Suprapubic skin (tissue), 4 donors: ENCODE measurements around the gene SUFU. TPM values are rescaled to one million over a fixed set of nuclear protein-coding genes. Genes with fewer than 3 reads are reported as not detected.

Source experiments
- DNase-seq, 2 donors: peaks; one replicate each; pipeline ENCODE4 v3.0.0-alpha.2; 2019; ENCODE audit warnings: low spot score in 2 of 2
- H3K27ac ChIP-seq: fragments of 200-600 bp; sonication (generic); one replicate; pipeline ENCODE4 v1.5.1; 2019
- H3K27me3 ChIP-seq: fragments of 200-600 bp; sonication (generic); one replicate; pipeline ENCODE4 v1.5.1; 2019
- H3K36me3 ChIP-seq: fragments of 200-600 bp; sonication (generic); one replicate; pipeline ENCODE4 v1.5.1; 2019
- H3K4me1 ChIP-seq: fragments of 200-600 bp; sonication (generic); one replicate; pipeline ENCODE4 v1.5.1; 2019
- H3K4me3 ChIP-seq: fragments of 200-600 bp; sonication (generic); one replicate; pipeline ENCODE4 v1.5.1; 2019; ENCODE audit warnings: mild to moderate bottlenecking
- H3K9me3 ChIP-seq: fragments of 200-600 bp; sonication (generic); one replicate; pipeline ENCODE4 v1.5.1; 2019
- CTCF ChIP-seq, 2 donors: fragments of 200-600 bp in 1 of 2; fragments of 450-650 bp in 1 of 2; sonication (generic) in 1 of 2; IDR thresholded peaks; one replicate each; pipeline ENCODE4 v1.5.1; 2016 to 2019; ENCODE audit warnings: antibody characterized with exemption in 2 of 2, mild to moderate bottlenecking in 1 of 2, moderate library complexity in 1 of 2
- EP300 ChIP-seq: sonication (generic); formaldehyde crosslinking; IDR thresholded peaks from one replicate; pipeline ENCODE4 v1.6.1; 2017; ENCODE audit warnings: antibody characterized with exemption
- POLR2A ChIP-seq, 2 donors: fragments of 450-650 bp; IDR thresholded peaks; one replicate each; pipeline ENCODE4 v1.6.1; 2017; ENCODE audit warnings: antibody characterized with exemption in 2 of 2, mild to moderate bottlenecking in 2 of 2, moderate library complexity in 2 of 2
- POLR2AphosphoS5 ChIP-seq, 3 donors: sonication (generic); formaldehyde crosslinking; IDR thresholded peaks; one replicate each; pipeline ENCODE4 v1.6.1; 2017; ENCODE audit warnings: antibody characterized with exemption in 3 of 3
- WGBS: methylation state at CpG from one replicate; pipeline ENCODE4 v1.1.5; 2018; 5-methylcytosine and 5-hydroxymethylcytosine counted together
- total RNA-seq, 4 donors: library from RNA; depleted of rRNA; stranded (reverse); fragments of >200 nt; gene quantifications; one replicate each; pipeline ENCODE4 v1.1.0, GENCODE V29; 2016

The SUFU gene
- total RNA-seq, 4 donors from 2014 or later: 15.3 to 22.7 (median 18.9) TPM

- no peaks in the 10 kb centered on the region for H3K27me3 ChIP-seq
- H3K4me1 ChIP-seq: peaks cover 57% of the 10 kb centered on the region
- H3K4me3 ChIP-seq: no peak overlapping the region
- H3K9me3 ChIP-seq: no peaks in the 10 kb centered on the region
- peak overlapping the region; percentile 42 for H3K27ac ChIP-seq
- WGBS: 76% methylated on average over 5 of the region's 7 CpGs
- DNase-seq: no peak
- TF ChIP-seq EP300 (no peak), CTCF (IDR thresholded peaks at IDR 0.05) (no peak), POLR2AphosphoS5 (IDR thresholded peaks at IDR 0.05) (no peak), POLR2A (IDR thresholded peaks at IDR 0.05) (no peak)
- peaks cover 36% of the 10 kb centered on the region for H3K36me3 ChIP-seq
Measured at GRCh38 chr10:102615361-102615760, 111.6 kb downstream of the SUFU start.

GRCh38 chr10:102616066-102616770, 112.4 kb downstream of the SUFU start:
- peak overlapping the region; percentile 42 for H3K27ac ChIP-seq
- H3K36me3 ChIP-seq: peaks cover 36% of the 10 kb centered on the region
- TF ChIP-seq POLR2AphosphoS5 (IDR thresholded peaks at IDR 0.05) (no peak), CTCF (IDR thresholded peaks at IDR 0.05) (no peak), POLR2A (IDR thresholded peaks at IDR 0.05) (no peak), EP300 (no peak)
- H3K4me1 ChIP-seq: peaks cover 64% of the 10 kb centered on the region
- no peak overlapping the region for H3K4me3 ChIP-seq
- H3K27me3 ChIP-seq: no peaks in the 10 kb centered on the region
- H3K9me3 ChIP-seq: no peaks in the 10 kb centered on the region
- no CpG with 5 or more reads among the region's 1 CpG for WGBS
- no peak for DNase-seq

GRCh38 chr10:102617041-102617440, 113.3 kb downstream of the SUFU start:
- H3K9me3 ChIP-seq: no peaks in the 10 kb centered on the region
- H3K27ac ChIP-seq: no peak overlapping the region
- H3K4me1 ChIP-seq: peaks cover 64% of the 10 kb centered on the region
- no peak for DNase-seq
- 90% methylated on average over 9 of the region's 9 CpGs for WGBS
- TF ChIP-seq EP300: no peak
- TF ChIP-seq CTCF (IDR thresholded peaks at IDR 0.05): no peak
- TF ChIP-seq POLR2AphosphoS5 (IDR thresholded peaks at IDR 0.05): no peak
- TF ChIP-seq POLR2A (IDR thresholded peaks at IDR 0.05): no peak
- H3K27me3 ChIP-seq: no peaks in the 10 kb centered on the region
- H3K4me3 ChIP-seq: no peak overlapping the region
- H3K36me3 ChIP-seq: peaks cover 36% of the 10 kb centered on the region

GRCh38 chr10:102617816-102618215, 114.0 kb downstream of the SUFU start:
- TF ChIP-seq CTCF (IDR thresholded peaks at IDR 0.05): no peak
- no peak for TF ChIP-seq EP300
- TF ChIP-seq POLR2AphosphoS5 (IDR thresholded peaks at IDR 0.05): no peak
- no peak for TF ChIP-seq POLR2A (IDR thresholded peaks at IDR 0.05)
- Histone ChIP-seq H3K4me1 (peaks cover 68% of the 10 kb centered on the region), H3K36me3 (peaks cover 36% of the 10 kb centered on the region), H3K9me3 (no peaks in the 10 kb centered on the region), H3K4me3 (no peak overlapping the region), H3K27ac (no peak overlapping the region), H3K27me3 (no peaks in the 10 kb centered on the region)
- 87% methylated on average over 8 of the region's 8 CpGs for WGBS
- DNase-seq: no peak

GRCh38 chr10:102619281-102619981, 115.7 kb downstream of the SUFU start:
- Histone ChIP-seq H3K4me1 (peaks cover 56% of the 10 kb centered on the region), H3K9me3 (no peaks in the 10 kb centered on the region), H3K4me3 (no peak overlapping the region), H3K36me3 (peaks cover 36% of the 10 kb centered on the region), H3K27me3 (no peaks in the 10 kb centered on the region), H3K27ac (no peak overlapping the region)
- no peak for TF ChIP-seq POLR2A (IDR thresholded peaks at IDR 0.05)
- no peak for TF ChIP-seq CTCF (IDR thresholded peaks at IDR 0.05)
- no peak for TF ChIP-seq EP300
- no peak for TF ChIP-seq POLR2AphosphoS5 (IDR thresholded peaks at IDR 0.05)
- no peak for DNase-seq
- 45% methylated on average over 8 of the region's 14 CpGs for WGBS
